H1 (cell line): ENCODE data around the gene GNAL. TPM values are rescaled to one million over a fixed set of nuclear protein-coding genes. Genes with fewer than 3 reads are reported as not detected.

Source experiments
- HDAC2 ChIP-seq, 2 experiments: fragments of 300-600 bp in 1 of 2; sonication (generic) in 1 of 2; IDR thresholded peaks; 2 replicates each; pipeline ENCODE4 v1.6.1; 2011 to 2012; ENCODE audit warnings: low read depth in 2 of 2, low read length in 2 of 2, mild to moderate bottlenecking in 2 of 2, moderate library complexity in 2 of 2, borderline replicate concordance in 1 of 2, inconsistent platforms in 1 of 2
- JUN ChIP-seq: IDR thresholded peaks from 2 replicates; pipeline ENCODE4 v1.6.1; 2011; ENCODE audit warnings: low read depth, mild to moderate bottlenecking, improper control_type of control experiment, low read length
- polyA plus RNA-seq, 7 experiments: library from polyadenylated mRNA; depleted of rRNA in 3 of 7; stranded (reverse) in 5 of 7; unstranded in 2 of 7; fragments of >200 nt in 5 of 7; fragments of 200-250 nt in 2 of 7; gene quantifications; 1 replicate in 5 of 7; 2 replicates in 1 of 7; 4 replicates in 1 of 7; pipeline versions ENCODE4 v1.2.1 to v1.2.3, GENCODE V29; 2011 to 2013; ENCODE audit warnings: missing spikeins in 2 of 7, mixed read lengths in 2 of 7
- total RNA-seq: library from RNA; stranded (reverse); fragmentation: NEBNext Ultra II Directional; extraction: Animal tissue kit (Norgen Biotek cat#: 25700); gene quantifications from 2 replicates; pipeline ENCODE4 v1.2.1, GENCODE V29; 2021
- TF ChIP-seq, protein P1 (sequence below): IDR thresholded peaks from 2 replicates; pipeline ENCODE4 v1.6.1; 2011; ENCODE audit warnings: low read length, improper control_type of control experiment

GNAL gene
- total and polyA plus RNA-seq, 2 of the 8 experiments (the other 6 are each of a cell fraction or from before 2014, with no cell fraction given) = 13.2 to 18.3 TPM

DNA sequence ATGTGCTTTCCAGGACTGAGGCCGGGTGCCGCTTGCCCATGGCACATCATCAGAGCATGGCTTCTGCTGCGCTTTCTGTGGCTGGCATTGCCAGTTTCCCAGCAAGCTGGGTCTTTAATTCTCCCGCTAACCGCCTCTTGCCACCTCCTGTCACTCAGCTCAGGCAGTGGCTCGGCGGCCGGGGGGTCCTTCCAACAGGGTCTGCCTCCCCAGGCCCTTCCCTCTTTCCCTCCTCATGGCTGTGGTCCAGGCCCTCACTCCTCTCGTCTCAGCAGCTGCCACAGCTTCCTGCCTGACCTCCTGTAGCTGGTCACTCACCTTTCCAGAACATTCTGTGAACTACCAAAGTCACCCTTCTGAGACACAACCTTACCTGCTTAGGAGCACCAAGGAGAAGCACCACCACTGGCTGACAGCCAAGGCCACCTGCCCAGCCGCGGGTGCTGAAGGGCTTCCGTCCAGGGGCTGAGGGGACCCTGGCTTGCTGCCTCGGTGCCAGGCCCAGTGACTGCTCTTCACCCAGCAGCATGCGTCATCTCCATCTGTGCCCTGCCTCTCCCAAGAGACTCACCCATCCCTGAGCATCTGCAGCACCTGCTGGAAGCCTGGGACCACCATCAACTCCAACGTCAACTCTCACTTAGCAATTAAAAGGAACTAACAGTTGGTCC, 184.7 kb downstream of the GNAL start (continued):
- TF ChIP-seq, protein P1, sequence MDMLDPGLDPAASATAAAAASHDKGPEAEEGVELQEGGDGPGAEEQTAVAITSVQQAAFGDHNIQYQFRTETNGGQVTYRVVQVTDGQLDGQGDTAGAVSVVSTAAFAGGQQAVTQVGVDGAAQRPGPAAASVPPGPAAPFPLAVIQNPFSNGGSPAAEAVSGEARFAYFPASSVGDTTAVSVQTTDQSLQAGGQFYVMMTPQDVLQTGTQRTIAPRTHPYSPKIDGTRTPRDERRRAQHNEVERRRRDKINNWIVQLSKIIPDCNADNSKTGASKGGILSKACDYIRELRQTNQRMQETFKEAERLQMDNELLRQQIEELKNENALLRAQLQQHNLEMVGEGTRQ = no peak
- TF ChIP-seq JUN = no peak
- TF ChIP-seq HDAC2 (IDR thresholded peaks at IDR 0.05; ENCODE audit: borderline replicate concordance in 1 of 2, low read depth in 2 of 2, low read length in 2 of 2) = no peak
